GM12878 (cell line): ENCODE results near the gene CHRM1. TPM values are rescaled to one million over a fixed set of nuclear protein-coding genes. Genes with fewer than 3 reads are reported as not detected.

Experiments used
- CREB1 ChIP-seq: IDR thresholded peaks from 2 replicates; pipeline ENCODE4 v1.6.1; 2012; ENCODE audit warnings: low read depth, mild to moderate bottlenecking, inconsistent platforms
- HDGF ChIP-seq: fragments of 450-650 bp; IDR thresholded peaks from 2 replicates; pipeline ENCODE4 v1.6.1; 2016; ENCODE audit warnings: antibody characterized with exemption
- POU2F2 ChIP-seq: IDR thresholded peaks from 3 replicates; pipeline ENCODE4 v1.6.1; 2011; ENCODE audit warnings: low read depth, mild to moderate bottlenecking, low read length, borderline replicate concordance
- SP1 ChIP-seq: IDR thresholded peaks from one replicate; pipeline ENCODE4 v1.6.1; 2011; ENCODE audit warnings: low read depth, low read length
- ZNF207 ChIP-seq: fragments of 450-650 bp; IDR thresholded peaks from 2 replicates; pipeline ENCODE4 v1.6.1; 2014; ENCODE audit warnings: antibody characterized with exemption, mild to moderate bottlenecking, borderline replicate concordance
- polyA plus RNA-seq, 11 experiments: library from polyadenylated mRNA; depleted of rRNA in 4 of 11; unstranded in 6 of 11; stranded (reverse) in 5 of 11; fragments of >200 nt; fragmentation: Nextera tagmentation in 4 of 11; fragmentation: Illumina TruSeq in 1 of 11; extraction: Ambion mirVana in 4 of 11; extraction: Trizol in 1 of 11; gene quantifications; 1 replicate in 1 of 11; 2 replicates in 10 of 11; pipeline versions ENCODE4 v1.2.1 to v1.2.3, GENCODE V29; 2011 to 2016; ENCODE audit warnings: inconsistent platforms in 2 of 11, missing spikeins in 2 of 11, low read depth in 1 of 11
- total RNA-seq, 4 experiments: library from RNA; depleted of rRNA in 3 of 4; stranded (reverse); fragments of >200 nt in 3 of 4; fragmentation: Illumina TruSeq in 1 of 4; extraction: Trizol in 1 of 4; gene quantifications; 2 replicates each; pipeline versions ENCODE4 v1.2.1 to v1.2.3, GENCODE V29; 2013 to 2021
- TF ChIP-seq, protein P1 (sequence below), 3 experiments: IDR thresholded peaks in 2 of 3; conservative IDR thresholded peaks in 1 of 3; 2 replicates each; pipeline ENCODE4 v1.5.1; 2011; ENCODE audit warnings: low read depth in 3 of 3, low read length in 3 of 3, mild to moderate bottlenecking in 3 of 3, control low read depth in 2 of 3, moderate library complexity in 2 of 3, inconsistent platforms in 1 of 3, mixed read lengths in 1 of 3; ENCODE audit not compliant: control insufficient read depth in 2 of 3, insufficient read depth in 1 of 3; ENCODE audit errors: extremely low read depth in 1 of 3
- TF ChIP-seq, protein P2 (sequence below): fragments of 450-650 bp; IDR thresholded peaks from 2 replicates; pipeline ENCODE4 v1.6.1; 2018; ENCODE audit warnings: borderline replicate concordance, mild to moderate bottlenecking; ENCODE audit not compliant: partially characterized antibody

CHRM1 gene
- total and polyA plus RNA-seq, 10 of the 15 experiments (the other 5 are each of a cell fraction or from before 2014, with no cell fraction given): not detected

DNA sequence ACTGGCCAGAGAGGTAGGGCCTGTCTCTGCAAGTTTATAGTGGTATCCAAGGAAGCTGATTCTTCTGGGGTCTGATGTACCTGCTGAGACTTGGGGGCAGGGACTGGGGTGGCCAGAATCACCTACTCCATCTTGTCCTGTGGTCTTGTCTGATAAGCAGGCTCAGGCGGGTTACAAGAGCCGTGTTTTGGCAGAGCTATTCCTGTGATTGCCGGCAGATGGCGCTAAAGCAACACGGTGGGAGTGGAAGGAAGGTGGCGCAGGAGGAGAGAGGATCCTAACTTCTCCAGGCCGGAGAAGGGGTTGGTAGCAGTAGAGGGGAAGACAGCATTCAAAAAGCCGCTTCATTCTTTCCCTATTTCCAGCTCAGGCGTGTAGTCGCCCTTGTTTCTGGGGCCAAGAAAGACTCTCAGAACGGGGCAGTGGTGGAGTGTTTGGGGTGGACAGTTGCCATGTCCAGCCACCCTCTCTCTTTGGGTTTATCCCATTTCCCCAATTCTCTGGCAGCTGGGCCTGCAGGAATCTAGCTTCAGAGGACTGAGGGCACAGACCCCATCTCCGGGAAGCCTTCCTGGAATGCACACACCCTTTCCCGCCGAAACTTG lies 15.1 kb downstream of the CHRM1 start (continued):
- TF ChIP-seq, protein P1, sequence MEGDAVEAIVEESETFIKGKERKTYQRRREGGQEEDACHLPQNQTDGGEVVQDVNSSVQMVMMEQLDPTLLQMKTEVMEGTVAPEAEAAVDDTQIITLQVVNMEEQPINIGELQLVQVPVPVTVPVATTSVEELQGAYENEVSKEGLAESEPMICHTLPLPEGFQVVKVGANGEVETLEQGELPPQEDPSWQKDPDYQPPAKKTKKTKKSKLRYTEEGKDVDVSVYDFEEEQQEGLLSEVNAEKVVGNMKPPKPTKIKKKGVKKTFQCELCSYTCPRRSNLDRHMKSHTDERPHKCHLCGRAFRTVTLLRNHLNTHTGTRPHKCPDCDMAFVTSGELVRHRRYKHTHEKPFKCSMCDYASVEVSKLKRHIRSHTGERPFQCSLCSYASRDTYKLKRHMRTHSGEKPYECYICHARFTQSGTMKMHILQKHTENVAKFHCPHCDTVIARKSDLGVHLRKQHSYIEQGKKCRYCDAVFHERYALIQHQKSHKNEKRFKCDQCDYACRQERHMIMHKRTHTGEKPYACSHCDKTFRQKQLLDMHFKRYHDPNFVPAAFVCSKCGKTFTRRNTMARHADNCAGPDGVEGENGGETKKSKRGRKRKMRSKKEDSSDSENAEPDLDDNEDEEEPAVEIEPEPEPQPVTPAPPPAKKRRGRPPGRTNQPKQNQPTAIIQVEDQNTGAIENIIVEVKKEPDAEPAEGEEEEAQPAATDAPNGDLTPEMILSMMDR (IDR thresholded peaks at IDR 0.05 in 2 of 3, conservative IDR thresholded peaks at IDR 0.05 in 1 of 3; ENCODE audit: control insufficient read depth in 2 of 3, extremely low read depth in 1 of 3, insufficient read depth in 1 of 3, low read depth in 3 of 3, low read length in 3 of 3): peak; percentile 99
- TF ChIP-seq ZNF207 (0 out of 2 replicates have a peak, but pooled peaks have one; percentile 57), HDGF (peak; percentile 62; the same call in 1 of the 2 replicates), CREB1 (0 out of 2 replicates have a peak, but pooled peaks have one; percentile 9), POU2F2 (0 out of 3 replicates have a peak, but pooled peaks have one; percentile 46), SP1 (peak; percentile 34)
- TF ChIP-seq, protein P2, sequence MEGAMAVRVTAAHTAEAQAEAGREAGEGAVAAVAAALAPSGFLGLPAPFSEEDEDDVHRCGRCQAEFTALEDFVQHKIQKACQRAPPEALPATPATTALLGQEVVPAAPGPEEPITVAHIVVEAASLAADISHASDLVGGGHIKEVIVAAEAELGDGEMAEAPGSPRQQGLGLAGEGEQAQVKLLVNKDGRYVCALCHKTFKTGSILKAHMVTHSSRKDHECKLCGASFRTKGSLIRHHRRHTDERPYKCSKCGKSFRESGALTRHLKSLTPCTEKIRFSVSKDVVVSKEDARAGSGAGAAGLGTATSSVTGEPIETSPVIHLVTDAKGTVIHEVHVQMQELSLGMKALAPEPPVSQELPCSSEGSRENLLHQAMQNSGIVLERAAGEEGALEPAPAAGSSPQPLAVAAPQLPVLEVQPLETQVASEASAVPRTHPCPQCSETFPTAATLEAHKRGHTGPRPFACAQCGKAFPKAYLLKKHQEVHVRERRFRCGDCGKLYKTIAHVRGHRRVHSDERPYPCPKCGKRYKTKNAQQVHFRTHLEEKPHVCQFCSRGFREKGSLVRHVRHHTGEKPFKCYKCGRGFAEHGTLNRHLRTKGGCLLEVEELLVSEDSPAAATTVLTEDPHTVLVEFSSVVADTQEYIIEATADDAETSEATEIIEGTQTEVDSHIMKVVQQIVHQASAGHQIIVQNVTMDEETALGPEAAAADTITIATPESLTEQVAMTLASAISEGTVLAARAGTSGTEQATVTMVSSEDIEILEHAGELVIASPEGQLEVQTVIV: no peak
